OCI-LY7 (cell line): ENCODE data around the gene SELPLG. TPM values are rescaled to one million over a fixed set of nuclear protein-coding genes. Genes with fewer than 3 reads are reported as not detected.

Experiments used
- BruUV-seq: library from RNA; stranded (reverse); fragments of 400-500 nt; replicated peaks from 2 replicates; lab custom pipeline; 2021; lab: Mats Ljungman, UMichigan
- CTCF ChIA-PET: fragments of 300-600 bp; sonication (Branson Sonifier 250); formaldehyde crosslinking; loops from one replicate; lab custom pipeline; 2022; ENCODE audit warnings: antibody characterized with exemption; ENCODE audit not compliant: unreplicated experiment; lab: Charles Lee
- POLR2A ChIA-PET: fragments of 300-600 bp; sonication (Branson Sonifier 250); formaldehyde crosslinking; loops from one replicate; lab custom pipeline; 2022; ENCODE audit warnings: antibody characterized with exemption; lab: Charles Lee
- DNase-seq: peaks from one replicate; pipeline ENCODE4 v3.0.0-alpha.2; 2015; ENCODE audit warnings: low spot score
- H2AFZ ChIP-seq: fragments of 200-600 bp; sonication (generic), shearing (Covaris generic); 2 replicates; pipeline ENCODE4 v1.6.1; 2014; ENCODE audit warnings: mild to moderate bottlenecking, antibody characterized with exemption, low read length, moderate library complexity
- H3K27ac ChIP-seq: fragments of 200-600 bp; sonication (generic); 2 replicates; pipeline ENCODE4 v1.5.1; 2014; ENCODE audit warnings: mixed run types, low read depth, mild to moderate bottlenecking, moderate library complexity, low read length, inconsistent platforms; ENCODE audit not compliant: poor library complexity, severe bottlenecking
- H3K36me3 ChIP-seq: fragments of 200-600 bp; sonication (generic); 2 replicates; pipeline ENCODE4 v1.6.1; 2014; ENCODE audit warnings: mild to moderate bottlenecking, antibody characterized with exemption, low read length, moderate library complexity, mixed read lengths; ENCODE audit not compliant: insufficient read depth
- H3K4me1 ChIP-seq: fragments of 200-600 bp; sonication (generic); 2 replicates; pipeline ENCODE4 v1.5.1; 2014; ENCODE audit warnings: mild to moderate bottlenecking, low read length; ENCODE audit not compliant: insufficient read depth, poor library complexity, severe bottlenecking
- H3K4me2 ChIP-seq: fragments of 200-600 bp; sonication (generic); 2 replicates; pipeline ENCODE4 v1.6.1; 2014; ENCODE audit warnings: mild to moderate bottlenecking, low read length
- H3K4me3 ChIP-seq: fragments of 200-600 bp; sonication (generic); 2 replicates; pipeline ENCODE4 v1.5.1; 2014; ENCODE audit warnings: mild to moderate bottlenecking, low read depth, low read length; ENCODE audit not compliant: poor library complexity, severe bottlenecking
- H3K79me2 ChIP-seq: fragments of 200-600 bp; sonication (generic); 2 replicates; pipeline ENCODE4 v1.6.1; 2016; ENCODE audit warnings: low read depth, mild to moderate bottlenecking, low read length, moderate library complexity, mixed read lengths; ENCODE audit not compliant: insufficient read depth
- H3K9me2 ChIP-seq: fragments of 200-600 bp; sonication (generic); 2 replicates; pipeline ENCODE4 v1.6.1; 2016; ENCODE audit warnings: mild to moderate bottlenecking, low read length, mixed read lengths; ENCODE audit not compliant: insufficient read depth
- H3K9me3 ChIP-seq: fragments of 200-600 bp; sonication (generic); 2 replicates; pipeline ENCODE4 v1.6.1; 2014; ENCODE audit warnings: mild to moderate bottlenecking, mixed run types, low read length, mixed read lengths
- H4K20me1 ChIP-seq: fragments of 200-600 bp; sonication (generic); 2 replicates; pipeline ENCODE4 v1.6.1; 2014; ENCODE audit warnings: mild to moderate bottlenecking, antibody characterized with exemption, low read length, moderate library complexity, mixed read lengths; ENCODE audit not compliant: insufficient read depth
- CTCF ChIP-seq: fragments of 200-600 bp; sonication (generic); conservative IDR thresholded peaks from 2 replicates; pipeline ENCODE4 v1.5.1; 2014; ENCODE audit warnings: mild to moderate bottlenecking, antibody characterized with exemption, low read length, moderate library complexity, mixed read lengths
- EZH2phosphoT487 ChIP-seq: fragments of 200-600 bp; sonication (generic); IDR thresholded peaks from 2 replicates; pipeline ENCODE4 v1.6.1; 2018; ENCODE audit warnings: low read depth, borderline replicate concordance, mild to moderate bottlenecking, mixed run types, antibody characterized with exemption, low read length, moderate library complexity, mixed read lengths
- intact Hi-C: fragments of 100-400 bp; cut with micrococcal nuclease; formaldehyde crosslinking; loops from one replicate; pipeline ENCODE4 v1.10.0; 2022; ENCODE audit not compliant: unreplicated experiment
- total RNA-seq, 2 experiments: library from RNA; depleted of rRNA in 1 of 2; stranded (reverse); fragments of >200 nt in 1 of 2; shearing (Covaris generic) in 1 of 2; gene quantifications; 2 replicates each; pipeline ENCODE4 v1.2.3, GENCODE V29; 2014 to 2022

The SELPLG gene
- total RNA-seq, 2 experiments from 2014 or later = 20.0 to 21.0 TPM

GRCh38 chr12:108630481-108631207 is 3.0 kb downstream of the SELPLG start:
- intact Hi-C loops = loop anchor here (10.0 kb wide), 2 partner anchors 464 to 1676 kb away; partner anchors contain the start of genes ALKBH2, TMEM263 and UNG
- no peak overlapping the region for H2AFZ ChIP-seq
- no peak overlapping the region for H3K4me3 ChIP-seq
- CTCF ChIA-PET = no interaction called here
- H3K36me3 ChIP-seq = no peaks in the 10 kb centered on the region
- BruUV-seq = no TSS peak
- H3K4me1 ChIP-seq = peaks cover 92% of the 10 kb centered on the region
- H3K9me3 ChIP-seq = no peaks in the 10 kb centered on the region
- H3K9me2 ChIP-seq = no peaks in the 10 kb centered on the region
- peaks cover 7% of the 10 kb centered on the region; the same call in 1 of the 2 replicates for H3K79me2 ChIP-seq
- POLR2A ChIA-PET = interaction anchor here (2.2 to 17.7 kb wide), 4 partner anchors 12 to 65 kb away, joined by 6 to 330 read pairs (median 197); partner anchors contain the start of genes ISCU and SART3
- no peak for TF ChIP-seq EZH2phosphoT487
- H3K27ac ChIP-seq = peak overlapping the region; percentile 99
- H3K4me2 ChIP-seq = peak overlapping the region; percentile 77
- peak; percentile 47 for DNase-seq
- H4K20me1 ChIP-seq = no peaks in the 10 kb centered on the region

GRCh38 chr12:108629824-108630476 is 3.7 kb downstream of the SELPLG start:
- no peak overlapping the region for H2AFZ ChIP-seq
- TF ChIP-seq EZH2phosphoT487 (no peak), CTCF (no peak)
- H3K4me1 ChIP-seq = peaks cover 86% of the 10 kb centered on the region
- peaks cover 7% of the 10 kb centered on the region; the same call in 1 of the 2 replicates for H3K79me2 ChIP-seq
- H3K27ac ChIP-seq = peak overlapping the region; percentile 14
- BruUV-seq = no TSS peak
- intact Hi-C loops = loop anchor here (10.0 kb wide), 2 partner anchors 465 to 1675 kb away; partner anchors contain the start of genes ALKBH2, TMEM263 and UNG
- no peak overlapping the region for H3K4me3 ChIP-seq
- H4K20me1 ChIP-seq = no peaks in the 10 kb centered on the region
- DNase-seq = no peak
- ChIA-PET POLR2A (interaction anchor here (1.1 to 17.7 kb wide), 4 partner anchors 11 to 64 kb away, joined by 5 to 330 read pairs (median 158); partner anchors contain the start of genes ISCU and SART3), CTCF (interaction anchor here (1.2 kb wide), 1 partner anchor 12 kb away, joined by 4 read pairs; no protein-coding TSS in a partner anchor)
- H3K4me2 ChIP-seq = peak overlapping the region; percentile 77; the same call in 1 of the 2 replicates
- H3K9me3 ChIP-seq = no peaks in the 10 kb centered on the region
- H3K36me3 ChIP-seq = no peaks in the 10 kb centered on the region; the same call in 1 of the 2 replicates
- H3K9me2 ChIP-seq = no peaks in the 10 kb centered on the region

- Histone ChIP-seq H3K9me3 (no peaks in the 10 kb centered on the region), H3K4me1 (peaks cover 82% of the 10 kb centered on the region), H3K79me2 (peaks cover 7% of the 10 kb centered on the region; the same call in 1 of the 2 replicates), H4K20me1 (no peaks in the 10 kb centered on the region), H3K36me3 (no peaks in the 10 kb centered on the region; the same call in 1 of the 2 replicates), H3K27ac (peak overlapping the region; percentile 14), H3K4me3 (no peak overlapping the region), H2AFZ (no peak overlapping the region), H3K4me2 (peak overlapping the region; percentile 45; the same call in 1 of the 2 replicates), H3K9me2 (no peaks in the 10 kb centered on the region)
- no peak for TF ChIP-seq CTCF
- TF ChIP-seq EZH2phosphoT487 = no peak
- ChIA-PET CTCF (interaction anchor here (1.2 kb wide), 1 partner anchor 11 kb away, joined by 4 read pairs; no protein-coding TSS in a partner anchor), POLR2A (interaction anchor here (1.1 to 17.7 kb wide), 3 partner anchors 11 to 63 kb away, joined by 5 to 309 read pairs (median 8); partner anchors contain the start of genes ISCU and SART3)
- no TSS peak for BruUV-seq
- intact Hi-C loops = no loop called here
- no peak for DNase-seq
Observed at GRCh38 chr12:108629151-108629550, 4.5 kb downstream of the SELPLG start.
